ENCODE data around the gene LRRC4C.

LRRC4C gene

GRCh38 chr11:40754297-40754696 is 705.2 kb downstream of the LRRC4C start:
- Histone ChIP-seq H3K4me3 (ENCODE audit: severe bottlenecking) (no peak overlapping the region), H3K9me3 (ENCODE audit: severe bottlenecking) (no peaks in the 10 kb centered on the region), H3K4me1 (ENCODE audit: insufficient read depth, poor library complexity, severe bottlenecking) (no peaks in the 10 kb centered on the region), H3K27ac (ENCODE audit: poor library complexity, severe bottlenecking) (no peak overlapping the region), H3K27me3 (ENCODE audit: insufficient read depth, poor library complexity, severe bottlenecking) (no peaks in the 10 kb centered on the region), H3K36me3 (ENCODE audit: low read depth) (no peaks in the 10 kb centered on the region)
- DNase-seq (ENCODE audit: low spot score) (no peak), ATAC-seq (ENCODE audit: low read depth) (no peak)
- TF ChIP-seq CTCF (IDR thresholded peaks at IDR 0.05; ENCODE audit: poor library complexity, severe bottlenecking), result no peak

GRCh38 chr11:40746282-40746681 is 713.2 kb downstream of the LRRC4C start:
- no peaks in the 10 kb centered on the region for H3K27me3 ChIP-seq (ENCODE audit: insufficient read depth, poor library complexity, severe bottlenecking)
- ATAC-seq (ENCODE audit: low read depth) (no peak), DNase-seq (ENCODE audit: low spot score) (no peak)
- no peak for TF ChIP-seq CTCF (IDR thresholded peaks at IDR 0.05; ENCODE audit: poor library complexity, severe bottlenecking)
- no peak overlapping the region for H3K4me3 ChIP-seq (ENCODE audit: severe bottlenecking)
- H3K9me3 ChIP-seq (ENCODE audit: severe bottlenecking), result no peaks in the 10 kb centered on the region
- H3K4me1 ChIP-seq (ENCODE audit: insufficient read depth, poor library complexity, severe bottlenecking), result no peaks in the 10 kb centered on the region
- H3K36me3 ChIP-seq (ENCODE audit: low read depth), result no peaks in the 10 kb centered on the region
- H3K27ac ChIP-seq (ENCODE audit: poor library complexity, severe bottlenecking), result no peak overlapping the region

GRCh38 chr11:40732132-40732531 is 727.3 kb downstream of the LRRC4C start:
- H3K27me3 ChIP-seq (ENCODE audit: insufficient read depth, poor library complexity, severe bottlenecking), result no peaks in the 10 kb centered on the region
- no peaks in the 10 kb centered on the region for H3K9me3 ChIP-seq (ENCODE audit: severe bottlenecking)
- H3K27ac ChIP-seq (ENCODE audit: poor library complexity, severe bottlenecking), result no peak overlapping the region
- no peaks in the 10 kb centered on the region for H3K4me1 ChIP-seq (ENCODE audit: insufficient read depth, poor library complexity, severe bottlenecking)
- DNase-seq (ENCODE audit: low spot score), result no peak
- no peak for ATAC-seq (ENCODE audit: low read depth)
- no peak for TF ChIP-seq CTCF (IDR thresholded peaks at IDR 0.05; ENCODE audit: poor library complexity, severe bottlenecking)
- no peaks in the 10 kb centered on the region for H3K36me3 ChIP-seq (ENCODE audit: low read depth)
- H3K4me3 ChIP-seq (ENCODE audit: severe bottlenecking), result no peak overlapping the region

GRCh38 chr11:40722179-40722795 is 737.2 kb downstream of the LRRC4C start:
- peaks cover 13% of the 10 kb centered on the region for H3K27me3 ChIP-seq (ENCODE audit: insufficient read depth, poor library complexity, severe bottlenecking)
- ATAC-seq (ENCODE audit: low read depth), result peak; percentile 56
- H3K36me3 ChIP-seq (ENCODE audit: low read depth), result no peaks in the 10 kb centered on the region
- no peak for DNase-seq (ENCODE audit: low spot score)
- no peak overlapping the region for H3K27ac ChIP-seq (ENCODE audit: poor library complexity, severe bottlenecking)
- TF ChIP-seq CTCF (IDR thresholded peaks at IDR 0.05; ENCODE audit: poor library complexity, severe bottlenecking), result peak; percentile 90
- no peak overlapping the region for H3K4me3 ChIP-seq (ENCODE audit: severe bottlenecking)
- no peaks in the 10 kb centered on the region for H3K9me3 ChIP-seq (ENCODE audit: severe bottlenecking)
- H3K4me1 ChIP-seq (ENCODE audit: insufficient read depth, poor library complexity, severe bottlenecking), result no peaks in the 10 kb centered on the region

GRCh38 chr11:40716344-40717130 is 742.9 kb downstream of the LRRC4C start:
- ATAC-seq (ENCODE audit: low read depth) (no peak), DNase-seq (ENCODE audit: low spot score) (no peak)
- Histone ChIP-seq H3K4me1 (ENCODE audit: insufficient read depth, poor library complexity, severe bottlenecking) (no peaks in the 10 kb centered on the region), H3K4me3 (ENCODE audit: severe bottlenecking) (no peak overlapping the region), H3K9me3 (ENCODE audit: severe bottlenecking) (no peaks in the 10 kb centered on the region), H3K36me3 (ENCODE audit: low read depth) (no peaks in the 10 kb centered on the region), H3K27me3 (ENCODE audit: insufficient read depth, poor library complexity, severe bottlenecking) (peaks cover 21% of the 10 kb centered on the region), H3K27ac (ENCODE audit: poor library complexity, severe bottlenecking) (no peak overlapping the region)
- no peak for TF ChIP-seq CTCF (IDR thresholded peaks at IDR 0.05; ENCODE audit: poor library complexity, severe bottlenecking)
